Panc1 (cell line): Measurements from ENCODE around the gene FADD.

ENCODE experiments used
- CTCF ChIP-seq: fragments of 450-650 bp; IDR thresholded peaks from 2 replicates; pipeline ENCODE4 v1.5.1; 2017; ENCODE audit warnings: mild to moderate bottlenecking
- POLR2AphosphoS5 ChIP-seq: IDR thresholded peaks from 2 replicates; pipeline ENCODE4 v1.6.1; 2012; ENCODE audit warnings: mild to moderate bottlenecking, low read depth, low read length, moderate library complexity
- REST ChIP-seq, 2 experiments: IDR thresholded peaks; 2 replicates each; pipeline ENCODE4 v1.6.1; 2011 to 2012; ENCODE audit warnings: low read depth in 2 of 2, control low read depth in 1 of 2, low read length in 1 of 2, mild to moderate bottlenecking in 1 of 2, moderate library complexity in 1 of 2; ENCODE audit not compliant: insufficient read depth in 1 of 2

GRCh38 chr11:70247710-70248072, 44.6 kb downstream of the FADD start:
- TF ChIP-seq CTCF, result no peak
- TF ChIP-seq REST (IDR thresholded peaks at IDR 0.05; ENCODE audit: insufficient read depth in 1 of 2, low read depth in 2 of 2, low read length in 1 of 2), result no peak
- no peak for TF ChIP-seq POLR2AphosphoS5
